RWPE2 (cell line): Measurements from ENCODE around the gene HOXD9.
A peak's percentile ranks its signal among the peaks of the same experiment; 100 is the strongest.

Experiments
- ATAC-seq: fragments of 200-7000 bp; cut with Tn5 transposase; 3 replicates; pipeline ENCODE4 v1.9.1; 2021; ENCODE audit warnings: low read depth
- DNase-seq: peaks from one replicate; pipeline ENCODE4 v3.0.0-alpha.2; 2020; ENCODE audit warnings: low spot score
- H3K27ac ChIP-seq: fragments of 450-650 bp; 2 replicates; pipeline ENCODE4 v1.5.1; 2017; ENCODE audit warnings: mild to moderate bottlenecking; ENCODE audit not compliant: poor library complexity, severe bottlenecking
- H3K27me3 ChIP-seq: fragments of 250-450 bp; sonication (Bioruptor Pico); 2 replicates; pipeline ENCODE4 v1.5.1; 2021; ENCODE audit warnings: mild to moderate bottlenecking, moderate library complexity; ENCODE audit not compliant: insufficient read depth, poor library complexity, severe bottlenecking
- H3K36me3 ChIP-seq: fragments of 250-450 bp; sonication (Bioruptor Pico); 2 replicates; pipeline ENCODE4 v1.5.1; 2020; ENCODE audit warnings: low read depth, mild to moderate bottlenecking, moderate library complexity
- H3K4me1 ChIP-seq: fragments of 250-450 bp; sonication (Bioruptor Pico); 2 replicates; pipeline ENCODE4 v1.5.1; 2021; ENCODE audit warnings: mild to moderate bottlenecking, moderate library complexity; ENCODE audit not compliant: insufficient read depth, poor library complexity, severe bottlenecking
- H3K4me3 ChIP-seq: fragments of 250-450 bp; sonication (Bioruptor Pico); 2 replicates; pipeline ENCODE4 v1.5.1; 2021; ENCODE audit warnings: mild to moderate bottlenecking, moderate library complexity; ENCODE audit not compliant: severe bottlenecking
- H3K9me3 ChIP-seq: fragments of 250-450 bp; sonication (Bioruptor Pico); 2 replicates; pipeline ENCODE4 v1.5.1; 2021; ENCODE audit warnings: mild to moderate bottlenecking, moderate library complexity; ENCODE audit not compliant: severe bottlenecking
- CTCF ChIP-seq: fragments of 450-650 bp; IDR thresholded peaks from one replicate; pipeline ENCODE4 v1.5.1; 2017; ENCODE audit warnings: mild to moderate bottlenecking, moderate library complexity; ENCODE audit not compliant: poor library complexity, severe bottlenecking

Gene HOXD9

GRCh38 chr2:176101216-176101830, 21.2 kb upstream of the HOXD9 start:
- H3K4me1 ChIP-seq: no peaks in the 10 kb centered on the region
- DNase-seq (no peak), ATAC-seq (no peak)
- H3K27me3 ChIP-seq: peaks cover 21% of the 10 kb centered on the region
- H3K4me3 ChIP-seq: no peak overlapping the region
- H3K27ac ChIP-seq: no peak overlapping the region
- H3K36me3 ChIP-seq: no peaks in the 10 kb centered on the region
- H3K9me3 ChIP-seq: no peaks in the 10 kb centered on the region
- TF ChIP-seq CTCF: no peak

- no peak for ATAC-seq
These were observed 20.7 kb upstream of the HOXD9 start for GRCh38 chr2:176101842-176102241.

DNA sequence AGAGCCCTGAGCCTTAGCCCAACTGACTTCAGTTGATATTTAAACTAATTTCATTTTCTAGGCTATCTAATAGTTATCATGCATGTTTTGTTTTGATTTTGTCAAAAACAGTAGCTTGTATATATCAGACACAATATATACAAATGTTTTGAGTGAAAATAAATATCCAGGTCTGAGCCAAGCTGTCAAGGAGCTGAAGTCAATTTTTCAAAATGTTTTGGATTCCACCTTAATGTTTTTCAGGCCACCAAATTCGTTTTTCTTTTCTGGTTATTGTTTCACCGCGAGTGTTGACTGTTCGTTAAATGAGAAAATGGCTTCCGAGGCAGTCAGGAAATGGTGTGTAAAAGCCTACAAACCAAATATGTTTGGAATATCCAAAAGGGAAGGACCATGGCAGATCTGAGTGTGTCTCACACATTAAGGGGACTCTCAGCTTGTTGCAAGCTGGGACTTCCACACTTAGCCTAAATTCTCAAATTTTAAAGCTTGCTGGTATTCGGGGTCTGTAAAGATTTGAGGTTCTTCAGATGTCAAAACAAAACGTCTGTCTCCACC, 20.1 kb upstream of the HOXD9 start:
- Histone ChIP-seq H3K27me3 (peaks cover 11% of the 10 kb centered on the region), H3K4me3 (no peak overlapping the region), H3K9me3 (no peaks in the 10 kb centered on the region), H3K36me3 (no peaks in the 10 kb centered on the region), H3K27ac (no peak overlapping the region), H3K4me1 (no peaks in the 10 kb centered on the region)
- no peak for TF ChIP-seq CTCF
- no peak for ATAC-seq
- DNase-seq: no peak

More at GRCh38 chr2:176101842-176102241, 20.7 kb upstream of the HOXD9 start:
- H3K27me3 ChIP-seq: peaks cover 16% of the 10 kb centered on the region
- no peak overlapping the region for H3K4me3 ChIP-seq
- TF ChIP-seq CTCF: no peak
- no peaks in the 10 kb centered on the region for H3K4me1 ChIP-seq
- no peak overlapping the region for H3K27ac ChIP-seq
- H3K9me3 ChIP-seq: no peaks in the 10 kb centered on the region
- H3K36me3 ChIP-seq: no peaks in the 10 kb centered on the region
- DNase-seq: no peak

GRCh38 chr2:176103194-176103593, 19.3 kb upstream of the HOXD9 start:
- ATAC-seq (no peak), DNase-seq (no peak)
- TF ChIP-seq CTCF: no peak
- Histone ChIP-seq H3K4me1 (no peaks in the 10 kb centered on the region), H3K27me3 (peaks cover 4% of the 10 kb centered on the region), H3K9me3 (no peaks in the 10 kb centered on the region), H3K27ac (peak overlapping the region; percentile 95), H3K4me3 (no peak overlapping the region), H3K36me3 (no peaks in the 10 kb centered on the region)

DNA sequence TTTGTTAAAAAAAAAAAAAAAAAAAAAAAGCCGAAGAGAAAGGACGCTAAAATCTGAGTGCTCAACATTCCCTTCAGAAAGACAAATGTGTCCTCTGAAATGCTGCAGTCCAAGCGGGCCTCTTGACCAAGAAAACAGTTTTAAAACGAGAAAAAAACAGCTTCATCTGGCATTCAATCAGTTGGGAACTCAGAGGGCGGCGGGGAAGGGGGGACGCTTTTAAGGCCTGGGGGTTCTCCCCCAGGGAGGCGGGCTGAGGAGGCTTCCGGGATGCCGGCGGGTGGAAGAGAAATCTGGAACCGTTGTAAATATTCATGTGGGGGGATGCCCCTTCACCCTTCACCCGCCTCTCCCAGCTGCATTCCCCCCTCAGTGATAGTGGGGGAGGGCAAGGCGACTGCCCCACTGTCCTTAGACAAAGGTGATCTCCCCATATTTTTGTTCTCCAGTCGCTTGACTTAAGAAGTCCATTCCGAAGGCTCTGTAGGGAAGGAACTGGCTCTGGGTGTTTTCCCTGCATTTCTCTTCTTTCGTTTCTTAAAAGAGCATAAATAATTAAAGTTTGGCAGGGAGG, 18.7 kb upstream of the HOXD9 start:
- Histone ChIP-seq H3K4me3 (peak overlapping the region; percentile 56), H3K36me3 (no peaks in the 10 kb centered on the region), H3K27me3 (no peaks in the 10 kb centered on the region), H3K9me3 (no peaks in the 10 kb centered on the region), H3K27ac (peak overlapping the region; percentile 95), H3K4me1 (no peaks in the 10 kb centered on the region)
- DNase-seq (no peak), ATAC-seq (no peak)
- no peak for TF ChIP-seq CTCF
